Activated CD8-positive, alpha-beta memory T cell treated with anti-CD3 and anti-CD28 coated beads, Interleukin-2, amount 50 U/mL, for 4 hours (primary cell): Measurements from ENCODE around the gene AXIN1.
"Not testable (repeated sequence)": the region's sequence is repeated elsewhere in the genome, so short reads cannot be mapped to it uniquely, and the experiment has no call there.

Source experiments
- DNase-seq: peaks from one replicate; pipeline ENCODE4 v3.0.0-alpha.2; 2020

Gene AXIN1

GRCh38 chr16:381789-382717 is 29.5 kb upstream of the AXIN1 start, which contains the start of gene PGAP6:
TSS of gene PGAP6 (minus strand) at chr16:381978. CDS start at chr16:381821, 157 bp downstream.
- peak; percentile 63 for DNase-seq

GRCh38 chr16:381012-381788 is 28.7 kb upstream of the AXIN1 start:
- peak; percentile 37 for DNase-seq

- no peak for DNase-seq
Observed at GRCh38 chr16:380762-381011, 28.2 kb upstream of the AXIN1 start.

GRCh38 chr16:379961-380761 is 27.6 kb upstream of the AXIN1 start:
- no peak for DNase-seq

- no peak for DNase-seq
Observed at GRCh38 chr16:379183-379960, 26.8 kb upstream of the AXIN1 start.

- DNase-seq, result no peak
Observed at GRCh38 chr16:378821-379182, 26.3 kb upstream of the AXIN1 start.

- DNase-seq, result not testable (repeated sequence)
Observed at GRCh38 chr16:378113-378820, 25.7 kb upstream of the AXIN1 start.

GRCh38 chr16:377419-377951 is 25.0 kb upstream of the AXIN1 start:
- DNase-seq, result no peak

GRCh38 chr16:376817-377418 is 24.4 kb upstream of the AXIN1 start:
- DNase-seq, result no peak

- no peak for DNase-seq
Observed at GRCh38 chr16:375927-376816, 23.6 kb upstream of the AXIN1 start.

GRCh38 chr16:375212-375611 is 22.7 kb upstream of the AXIN1 start:
- no peak for DNase-seq

GRCh38 chr16:374616-374926 is 22.0 kb upstream of the AXIN1 start:
- no peak for DNase-seq

- no peak for DNase-seq
Observed at GRCh38 chr16:373848-374615, 21.5 kb upstream of the AXIN1 start.

- DNase-seq, result no peak
Observed at GRCh38 chr16:373020-373598, 20.6 kb upstream of the AXIN1 start.

- no peak for DNase-seq
Observed at GRCh38 chr16:372302-372983, 19.9 kb upstream of the AXIN1 start.

- no peak for DNase-seq
Observed at GRCh38 chr16:371515-372301, 19.2 kb upstream of the AXIN1 start.

- DNase-seq, result no peak
Observed at GRCh38 chr16:370979-371514, 18.5 kb upstream of the AXIN1 start.
